Astrocyte (in vitro differentiated cells and primary cell): ENCODE data around the gene ZNF132. TPM values are rescaled to one million over a fixed set of nuclear protein-coding genes. Genes with fewer than 3 reads are reported as not detected.

Experiments used
- DNase-seq: peaks from one replicate; pipeline ENCODE4 v3.0.0-alpha.2; 2010; ENCODE audit warnings: low read depth
- FAIRE-seq: peaks from 2 replicates; lab custom pipeline; 2011; peaks lifted over from hg19 to GRCh38; lab: Jason Lieb, UNC
- H2AFZ ChIP-seq: 2 replicates; pipeline ENCODE4 v1.6.0; 2012; ENCODE audit warnings: low read depth, low read length, inconsistent platforms
- H3K27ac ChIP-seq: 2 replicates; pipeline ENCODE4 v1.5.1; 2011; ENCODE audit warnings: low read depth, low read length, inconsistent platforms
- H3K27me3 ChIP-seq: 2 replicates; pipeline ENCODE4 v1.6.0; 2011; ENCODE audit warnings: low read length, inconsistent platforms; ENCODE audit not compliant: insufficient read depth
- H3K36me3 ChIP-seq: 2 replicates; pipeline ENCODE4 v1.5.1; 2011; ENCODE audit warnings: low read length, inconsistent platforms; ENCODE audit not compliant: insufficient read depth
- H3K4me1 ChIP-seq: 2 replicates; pipeline ENCODE4 v1.5.1; 2011; ENCODE audit warnings: low read length, inconsistent platforms; ENCODE audit not compliant: insufficient read depth
- H3K4me2 ChIP-seq: 2 replicates; pipeline ENCODE4 v1.6.0; 2012; ENCODE audit warnings: low read length, inconsistent platforms
- H3K4me3 ChIP-seq: 2 replicates; pipeline ENCODE4 v1.5.1; 2011; ENCODE audit warnings: low read depth, mild to moderate bottlenecking, low read length, inconsistent platforms; ENCODE audit not compliant: insufficient read depth
- H3K79me2 ChIP-seq: 2 replicates; pipeline ENCODE4 v1.6.0; 2012; ENCODE audit warnings: mild to moderate bottlenecking, low read length, inconsistent platforms; ENCODE audit not compliant: insufficient read depth
- H3K9ac ChIP-seq: 2 replicates; pipeline ENCODE4 v1.6.0; 2012; ENCODE audit warnings: mild to moderate bottlenecking, low read length, inconsistent platforms
- H3K9me3 ChIP-seq: 2 replicates; pipeline ENCODE4 v1.5.1; 2012; ENCODE audit warnings: low read depth, mild to moderate bottlenecking, low read length, inconsistent platforms; ENCODE audit not compliant: insufficient read depth
- H4K20me1 ChIP-seq: 2 replicates; pipeline ENCODE4 v1.6.0; 2012; ENCODE audit warnings: low read length, inconsistent platforms; ENCODE audit not compliant: insufficient read depth
- H3K27ac Mint-ChIP-seq: one replicate; pipeline ENCODE4 v1.8.0; 2021; ENCODE audit warnings: mild to moderate bottlenecking, mixed read lengths; ENCODE audit not compliant: unreplicated experiment
- H3K27me3 Mint-ChIP-seq: one replicate; pipeline ENCODE4 v1.8.0; 2021; ENCODE audit warnings: low read depth, mixed read lengths; ENCODE audit not compliant: unreplicated experiment
- H3K36me3 Mint-ChIP-seq: one replicate; pipeline ENCODE4 v1.8.0; 2021; ENCODE audit warnings: low read depth, mixed read lengths; ENCODE audit not compliant: unreplicated experiment
- H3K4me1 Mint-ChIP-seq: one replicate; pipeline ENCODE4 v1.8.0; 2021; ENCODE audit warnings: low read depth, mixed read lengths; ENCODE audit not compliant: unreplicated experiment
- H3K4me3 Mint-ChIP-seq: one replicate; pipeline ENCODE4 v1.8.0; 2021; ENCODE audit warnings: mild to moderate bottlenecking, moderate library complexity, mixed read lengths; ENCODE audit not compliant: unreplicated experiment
- H3K9me3 Mint-ChIP-seq: one replicate; pipeline ENCODE4 v1.8.0; 2021; ENCODE audit warnings: mild to moderate bottlenecking, mixed read lengths; ENCODE audit not compliant: unreplicated experiment
- CTCF ChIP-seq: IDR thresholded peaks from 2 replicates; pipeline ENCODE4 v1.5.1; 2011; ENCODE audit warnings: low read depth, mild to moderate bottlenecking, inconsistent platforms, low read length, moderate library complexity; ENCODE audit not compliant: insufficient read depth
- EZH2 ChIP-seq: IDR thresholded peaks from 2 replicates; pipeline ENCODE4 v1.6.1; 2012; ENCODE audit warnings: mild to moderate bottlenecking, low read length, inconsistent platforms; ENCODE audit not compliant: insufficient read depth
- total RNA-seq: library from RNA; stranded (reverse); gene quantifications from 2 replicates; pipeline ENCODE4 v1.2.1, GENCODE V29; 2021

The ZNF132 gene
- total RNA-seq, 1 donor from 2014 or later = 1.9 TPM

GRCh38 chr19:58474291-58474996, 34.5 kb upstream of the ZNF132 start:
- peaks cover 28% of the 10 kb centered on the region for H4K20me1 ChIP-seq
- peak overlapping the region; percentile 76 for H3K27ac ChIP-seq
- H3K4me3 ChIP-seq = peak overlapping the region; percentile 69
- H3K79me2 ChIP-seq = peaks cover 3% of the 10 kb centered on the region
- Mint-ChIP-seq H3K4me1 (peaks cover 26% of the 10 kb centered on the region), H3K4me3 (peak overlapping the region; percentile 86), H3K27ac (peak overlapping the region; percentile 96), H3K27me3 (no peaks in the 10 kb centered on the region), H3K9me3 (no peaks in the 10 kb centered on the region), H3K36me3 (peaks cover 19% of the 10 kb centered on the region)
- TF ChIP-seq CTCF (no peak), EZH2 (no peak)
- H3K36me3 ChIP-seq = peaks cover 9% of the 10 kb centered on the region
- peaks cover 31% of the 10 kb centered on the region for H3K4me1 ChIP-seq
- FAIRE-seq = no peak
- peak overlapping the region; percentile 91 for H3K4me2 ChIP-seq
- peak overlapping the region; percentile 81 for H3K9ac ChIP-seq
- H3K27me3 ChIP-seq = no peaks in the 10 kb centered on the region
- DNase-seq = peak; percentile 89
- H2AFZ ChIP-seq = no peak overlapping the region
- H3K9me3 ChIP-seq = no peaks in the 10 kb centered on the region

GRCh38 chr19:58473775-58474174, 33.8 kb upstream of the ZNF132 start:
- H3K4me3 ChIP-seq = no peak overlapping the region
- DNase-seq (no peak), FAIRE-seq (no peak)
- H3K4me1 ChIP-seq = peaks cover 31% of the 10 kb centered on the region
- peaks cover 9% of the 10 kb centered on the region for H3K79me2 ChIP-seq
- no peaks in the 10 kb centered on the region for H3K9me3 ChIP-seq
- Mint-ChIP-seq H3K27me3 (no peaks in the 10 kb centered on the region), H3K4me3 (peak overlapping the region; percentile 86), H3K9me3 (no peaks in the 10 kb centered on the region), H3K36me3 (peaks cover 20% of the 10 kb centered on the region), H3K4me1 (peaks cover 27% of the 10 kb centered on the region), H3K27ac (peak overlapping the region; percentile 96)
- peaks cover 9% of the 10 kb centered on the region for H3K36me3 ChIP-seq
- no peak overlapping the region for H3K9ac ChIP-seq
- H3K4me2 ChIP-seq = no peak overlapping the region
- no peak overlapping the region for H2AFZ ChIP-seq
- H3K27ac ChIP-seq = no peak overlapping the region
- H3K27me3 ChIP-seq = no peaks in the 10 kb centered on the region
- peaks cover 35% of the 10 kb centered on the region for H4K20me1 ChIP-seq
- TF ChIP-seq CTCF (no peak), EZH2 (no peak)

GRCh38 chr19:58471736-58472135, 31.8 kb upstream of the ZNF132 start:
- DNase-seq = no peak

More at GRCh38 chr19:58471736-58472135, 31.8 kb upstream of the ZNF132 start:
- FAIRE-seq = no peak
- no peak overlapping the region for H3K9ac ChIP-seq
- H3K36me3 ChIP-seq = peaks cover 9% of the 10 kb centered on the region
- H3K4me3 ChIP-seq = no peak overlapping the region
- Mint-ChIP-seq H3K27ac (no peak overlapping the region), H3K9me3 (no peaks in the 10 kb centered on the region), H3K27me3 (no peaks in the 10 kb centered on the region), H3K36me3 (peaks cover 23% of the 10 kb centered on the region), H3K4me1 (peaks cover 35% of the 10 kb centered on the region), H3K4me3 (no peak overlapping the region)
- no peak overlapping the region for H2AFZ ChIP-seq
- H4K20me1 ChIP-seq = peaks cover 47% of the 10 kb centered on the region
- no peaks in the 10 kb centered on the region for H3K9me3 ChIP-seq
- H3K4me1 ChIP-seq = peaks cover 35% of the 10 kb centered on the region
- H3K27ac ChIP-seq = no peak overlapping the region
- H3K27me3 ChIP-seq = no peaks in the 10 kb centered on the region
- TF ChIP-seq EZH2 (no peak), CTCF (no peak)
- H3K79me2 ChIP-seq = peaks cover 27% of the 10 kb centered on the region
- H3K4me2 ChIP-seq = no peak overlapping the region
